ENCODE data around the gene FBRS. TPM values are rescaled to one million over a fixed set of nuclear protein-coding genes. Genes with fewer than 3 reads are reported as not detected.
A peak's percentile ranks its signal among the peaks of the same experiment; 100 is the strongest.

The FBRS gene
- total and polyA plus RNA-seq, 2 of the 13 experiments (the other 11 are each of a cell fraction or from before 2014, with no cell fraction given) = 13.7 to 16.2 TPM

DNA sequence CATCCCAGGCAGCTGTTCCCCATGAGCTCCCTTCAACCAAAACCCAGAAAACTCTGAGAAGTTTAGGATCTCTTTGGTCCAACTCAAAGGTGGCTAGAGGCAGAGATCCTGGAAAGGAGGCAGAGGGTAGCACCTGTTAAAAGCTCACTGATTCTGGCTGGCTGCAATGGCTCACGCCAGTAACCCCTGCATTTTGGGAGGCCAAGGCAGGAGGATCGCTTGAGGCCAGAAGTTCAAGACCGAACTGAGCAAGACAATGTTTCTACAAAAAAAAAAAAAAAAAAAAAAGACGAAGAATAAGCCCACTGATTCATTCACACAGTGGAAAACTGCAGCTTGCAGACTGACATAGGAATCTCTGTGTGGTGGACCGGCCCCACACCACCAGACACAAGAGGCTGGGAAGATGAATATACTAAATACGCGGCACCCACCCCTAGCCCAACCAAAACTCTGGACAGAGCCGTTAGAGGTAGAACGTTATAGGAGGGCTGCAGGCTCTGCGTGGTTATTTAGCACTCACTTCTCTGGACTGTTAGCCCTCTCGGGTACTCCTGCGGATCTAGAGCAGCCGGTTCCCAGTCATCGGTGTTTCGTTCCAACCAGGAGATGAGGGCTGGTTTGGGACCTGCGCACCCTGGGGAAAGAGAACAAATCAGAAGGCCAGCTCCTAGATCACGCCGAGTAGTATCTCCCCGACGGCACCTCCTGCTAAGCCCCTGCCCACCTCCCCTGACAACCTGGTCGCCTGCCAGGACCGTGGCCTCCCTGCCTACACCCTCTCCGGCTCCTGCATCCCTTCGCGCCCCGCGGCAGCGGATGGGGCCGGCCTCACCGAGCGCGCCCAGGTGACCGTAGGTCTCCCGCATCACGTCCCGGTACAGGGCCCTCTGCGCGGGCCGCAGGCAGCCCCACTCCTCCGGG is 49.0 kb upstream of the FBRS start (continued):
- TF ChIP-seq, protein P1, sequence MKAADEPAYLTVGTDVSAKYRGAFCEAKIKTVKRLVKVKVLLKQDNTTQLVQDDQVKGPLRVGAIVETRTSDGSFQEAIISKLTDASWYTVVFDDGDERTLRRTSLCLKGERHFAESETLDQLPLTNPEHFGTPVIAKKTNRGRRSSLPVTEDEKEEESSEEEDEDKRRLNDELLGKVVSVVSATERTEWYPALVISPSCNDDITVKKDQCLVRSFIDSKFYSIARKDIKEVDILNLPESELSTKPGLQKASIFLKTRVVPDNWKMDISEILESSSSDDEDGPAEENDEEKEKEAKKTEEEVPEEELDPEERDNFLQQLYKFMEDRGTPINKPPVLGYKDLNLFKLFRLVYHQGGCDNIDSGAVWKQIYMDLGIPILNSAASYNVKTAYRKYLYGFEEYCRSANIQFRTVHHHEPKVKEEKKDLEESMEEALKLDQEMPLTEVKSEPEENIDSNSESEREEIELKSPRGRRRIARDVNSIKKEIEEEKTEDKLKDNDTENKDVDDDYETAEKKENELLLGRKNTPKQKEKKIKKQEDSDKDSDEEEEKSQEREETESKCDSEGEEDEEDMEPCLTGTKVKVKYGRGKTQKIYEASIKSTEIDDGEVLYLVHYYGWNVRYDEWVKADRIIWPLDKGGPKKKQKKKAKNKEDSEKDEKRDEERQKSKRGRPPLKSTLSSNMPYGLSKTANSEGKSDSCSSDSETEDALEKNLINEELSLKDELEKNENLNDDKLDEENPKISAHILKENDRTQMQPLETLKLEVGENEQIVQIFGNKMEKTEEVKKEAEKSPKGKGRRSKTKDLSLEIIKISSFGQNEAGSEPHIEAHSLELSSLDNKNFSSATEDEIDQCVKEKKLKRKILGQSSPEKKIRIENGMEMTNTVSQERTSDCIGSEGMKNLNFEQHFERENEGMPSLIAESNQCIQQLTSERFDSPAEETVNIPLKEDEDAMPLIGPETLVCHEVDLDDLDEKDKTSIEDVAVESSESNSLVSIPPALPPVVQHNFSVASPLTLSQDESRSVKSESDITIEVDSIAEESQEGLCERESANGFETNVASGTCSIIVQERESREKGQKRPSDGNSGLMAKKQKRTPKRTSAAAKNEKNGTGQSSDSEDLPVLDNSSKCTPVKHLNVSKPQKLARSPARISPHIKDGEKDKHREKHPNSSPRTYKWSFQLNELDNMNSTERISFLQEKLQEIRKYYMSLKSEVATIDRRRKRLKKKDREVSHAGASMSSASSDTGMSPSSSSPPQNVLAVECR (CRISPR knock-in tag; IDR thresholded peaks at IDR 0.05; ENCODE audit: borderline replicate concordance) = no peak
- no peak for TF ChIP-seq ZNF720 (CRISPR knock-in tag; IDR thresholded peaks at IDR 0.05)
- TF ChIP-seq ZNF33A (CRISPR knock-in tag; IDR thresholded peaks at IDR 0.05; ENCODE audit: borderline replicate concordance) = no peak
- no peak for TF ChIP-seq KLF6 (CRISPR knock-in tag; IDR thresholded peaks at IDR 0.05)
- TF ChIP-seq RFXAP (CRISPR knock-in tag; IDR thresholded peaks at IDR 0.05; ENCODE audit: borderline replicate concordance) = no peak
- TF ChIP-seq GABPB1 (CRISPR knock-in tag; IDR thresholded peaks at IDR 0.05) = no peak
- TF ChIP-seq FOXA1 (IDR thresholded peaks at IDR 0.05) = no peak
- TF ChIP-seq FOXA1 (CRISPR knock-in tag; IDR thresholded peaks at IDR 0.05) = no peak
- TF ChIP-seq, protein P2, sequence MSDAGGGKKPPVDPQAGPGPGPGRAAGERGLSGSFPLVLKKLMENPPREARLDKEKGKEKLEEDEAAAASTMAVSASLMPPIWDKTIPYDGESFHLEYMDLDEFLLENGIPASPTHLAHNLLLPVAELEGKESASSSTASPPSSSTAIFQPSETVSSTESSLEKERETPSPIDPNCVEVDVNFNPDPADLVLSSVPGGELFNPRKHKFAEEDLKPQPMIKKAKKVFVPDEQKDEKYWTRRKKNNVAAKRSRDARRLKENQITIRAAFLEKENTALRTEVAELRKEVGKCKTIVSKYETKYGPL (CRISPR knock-in tag; IDR thresholded peaks at IDR 0.05) = no peak
- TF ChIP-seq ADNP (CRISPR knock-in tag; IDR thresholded peaks at IDR 0.05) = no peak
- no peak for TF ChIP-seq TRIM24 (CRISPR knock-in tag; IDR thresholded peaks at IDR 0.05)
- no peak for TF ChIP-seq SKI (IDR thresholded peaks at IDR 0.05; ENCODE audit: partially characterized antibody)
- no peak for TF ChIP-seq MTA3 (CRISPR knock-in tag; IDR thresholded peaks at IDR 0.05)
- no peak for TF ChIP-seq RAD21 (CRISPR knock-in tag; IDR thresholded peaks at IDR 0.05)
- TF ChIP-seq, protein P3, sequence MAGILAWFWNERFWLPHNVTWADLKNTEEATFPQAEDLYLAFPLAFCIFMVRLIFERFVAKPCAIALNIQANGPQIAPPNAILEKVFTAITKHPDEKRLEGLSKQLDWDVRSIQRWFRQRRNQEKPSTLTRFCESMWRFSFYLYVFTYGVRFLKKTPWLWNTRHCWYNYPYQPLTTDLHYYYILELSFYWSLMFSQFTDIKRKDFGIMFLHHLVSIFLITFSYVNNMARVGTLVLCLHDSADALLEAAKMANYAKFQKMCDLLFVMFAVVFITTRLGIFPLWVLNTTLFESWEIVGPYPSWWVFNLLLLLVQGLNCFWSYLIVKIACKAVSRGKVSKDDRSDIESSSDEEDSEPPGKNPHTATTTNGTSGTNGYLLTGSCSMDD (CRISPR knock-in tag; IDR thresholded peaks at IDR 0.05) = no peak
- no peak for TF ChIP-seq MBD4 (IDR thresholded peaks at IDR 0.05; ENCODE audit: borderline replicate concordance, low read length)
- TF ChIP-seq, protein P4, sequence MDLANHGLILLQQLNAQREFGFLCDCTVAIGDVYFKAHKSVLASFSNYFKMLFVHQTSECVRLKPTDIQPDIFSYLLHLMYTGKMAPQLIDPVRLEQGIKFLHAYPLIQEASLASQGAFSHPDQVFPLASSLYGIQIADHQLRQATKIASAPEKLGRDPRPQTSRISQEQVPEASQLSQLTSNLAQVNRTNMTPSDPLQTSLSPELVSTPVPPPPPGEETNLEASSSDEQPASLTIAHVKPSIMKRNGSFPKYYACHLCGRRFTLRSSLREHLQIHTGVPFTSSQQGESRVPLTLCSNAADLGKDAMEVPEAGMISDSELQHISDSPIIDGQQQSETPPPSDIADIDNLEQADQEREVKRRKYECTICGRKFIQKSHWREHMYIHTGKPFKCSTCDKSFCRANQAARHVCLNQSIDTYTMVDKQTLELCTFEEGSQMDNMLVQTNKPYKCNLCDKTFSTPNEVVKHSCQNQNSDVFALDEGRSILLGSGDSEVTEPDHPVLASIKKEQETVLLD (CRISPR knock-in tag; IDR thresholded peaks at IDR 0.05; ENCODE audit: low read depth) = no peak
- no peak for TF ChIP-seq SP4 (CRISPR knock-in tag; IDR thresholded peaks at IDR 0.05)
- TF ChIP-seq, protein P5, sequence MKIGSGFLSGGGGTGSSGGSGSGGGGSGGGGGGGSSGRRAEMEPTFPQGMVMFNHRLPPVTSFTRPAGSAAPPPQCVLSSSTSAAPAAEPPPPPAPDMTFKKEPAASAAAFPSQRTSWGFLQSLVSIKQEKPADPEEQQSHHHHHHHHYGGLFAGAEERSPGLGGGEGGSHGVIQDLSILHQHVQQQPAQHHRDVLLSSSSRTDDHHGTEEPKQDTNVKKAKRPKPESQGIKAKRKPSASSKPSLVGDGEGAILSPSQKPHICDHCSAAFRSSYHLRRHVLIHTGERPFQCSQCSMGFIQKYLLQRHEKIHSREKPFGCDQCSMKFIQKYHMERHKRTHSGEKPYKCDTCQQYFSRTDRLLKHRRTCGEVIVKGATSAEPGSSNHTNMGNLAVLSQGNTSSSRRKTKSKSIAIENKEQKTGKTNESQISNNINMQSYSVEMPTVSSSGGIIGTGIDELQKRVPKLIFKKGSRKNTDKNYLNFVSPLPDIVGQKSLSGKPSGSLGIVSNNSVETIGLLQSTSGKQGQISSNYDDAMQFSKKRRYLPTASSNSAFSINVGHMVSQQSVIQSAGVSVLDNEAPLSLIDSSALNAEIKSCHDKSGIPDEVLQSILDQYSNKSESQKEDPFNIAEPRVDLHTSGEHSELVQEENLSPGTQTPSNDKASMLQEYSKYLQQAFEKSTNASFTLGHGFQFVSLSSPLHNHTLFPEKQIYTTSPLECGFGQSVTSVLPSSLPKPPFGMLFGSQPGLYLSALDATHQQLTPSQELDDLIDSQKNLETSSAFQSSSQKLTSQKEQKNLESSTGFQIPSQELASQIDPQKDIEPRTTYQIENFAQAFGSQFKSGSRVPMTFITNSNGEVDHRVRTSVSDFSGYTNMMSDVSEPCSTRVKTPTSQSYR (CRISPR knock-in tag; IDR thresholded peaks at IDR 0.05; ENCODE audit: borderline replicate concordance) = peak; percentile 3; the same call in 1 of the 2 replicates
- no peak for TF ChIP-seq MBNL3 (CRISPR knock-in tag; conservative IDR thresholded peaks at IDR 0.05)
